Gastroesophageal sphincter (tissue), 4 donors: ENCODE results near the gene DSC3. TPM values are rescaled to one million over a fixed set of nuclear protein-coding genes. Genes with fewer than 3 reads are reported as not detected.

Source experiments
- ATAC-seq: fragments of 150-250 bp; one replicate; pipeline ENCODE4 v1.9.1; 2016; ENCODE audit warnings: mild to moderate bottlenecking, moderate library complexity
- H3K27ac ChIP-seq, 4 donors: fragments of 200-600 bp; sonication (generic) in 3 of 4; 1 replicate in 3 of 4; 2 replicates in 1 of 4; pipeline ENCODE4 v1.5.1; 2016 to 2019
- H3K27me3 ChIP-seq: fragments of 200-600 bp; sonication (generic); one replicate; pipeline ENCODE4 v1.5.1; 2019
- H3K36me3 ChIP-seq, 2 donors: fragments of 200-600 bp; sonication (generic); one replicate each; pipeline ENCODE4 v1.5.1; 2019; ENCODE audit warnings: control low read depth in 1 of 2
- H3K4me1 ChIP-seq, 3 donors: fragments of 200-600 bp; sonication (generic); 1 replicate in 2 of 3; 2 replicates in 1 of 3; pipeline ENCODE4 v1.5.1; 2016 to 2019; ENCODE audit warnings: control low read depth in 2 of 3
- H3K4me3 ChIP-seq, 2 donors: fragments of 200-600 bp; sonication (generic); one replicate each; pipeline ENCODE4 v1.5.1; 2019; ENCODE audit warnings: mild to moderate bottlenecking in 1 of 2, moderate library complexity in 1 of 2
- H3K9me3 ChIP-seq, 3 donors: fragments of 200-600 bp; sonication (generic); one replicate each; pipeline ENCODE4 v1.5.1; 2017 to 2019; ENCODE audit warnings: control low read depth in 2 of 3
- CTCF ChIP-seq, 4 experiments: fragments of 200-600 bp in 2 of 4; fragments of 450-650 bp in 2 of 4; sonication (generic) in 1 of 4; IDR thresholded peaks; one replicate each; pipeline ENCODE4 v1.5.1; 2017 to 2019; ENCODE audit warnings: antibody characterized with exemption in 4 of 4, mild to moderate bottlenecking in 2 of 4, moderate library complexity in 2 of 4
- EP300 ChIP-seq: sonication (generic); formaldehyde crosslinking; IDR thresholded peaks from one replicate; pipeline ENCODE4 v1.6.1; 2017; ENCODE audit warnings: antibody characterized with exemption, mild to moderate bottlenecking
- POLR2A ChIP-seq, 2 donors: fragments of 450-650 bp; IDR thresholded peaks; one replicate each; pipeline ENCODE4 v1.6.1; 2017; ENCODE audit warnings: antibody characterized with exemption in 2 of 2, mild to moderate bottlenecking in 2 of 2, moderate library complexity in 1 of 2
- POLR2AphosphoS5 ChIP-seq: sonication (generic); formaldehyde crosslinking; IDR thresholded peaks from one replicate; pipeline ENCODE4 v1.6.1; 2017; ENCODE audit warnings: antibody characterized with exemption
- WGBS, 2 donors: methylation state at CpG; one replicate each; pipeline ENCODE4 v1.1.5; 2018; ENCODE audit warnings: low coverage in 1 of 2; 5-methylcytosine and 5-hydroxymethylcytosine counted together
- total RNA-seq, 4 donors: library from RNA; depleted of rRNA; stranded (reverse); fragments of >200 nt; gene quantifications; one replicate each; pipeline ENCODE4 v1.1.0, GENCODE V29; 2016

Gene DSC3
- total RNA-seq, 4 donors from 2014 or later, result 0.27 to 17.1 (median 0.51) TPM

- ATAC-seq, result no peak
- TF ChIP-seq POLR2AphosphoS5, result no peak
- TF ChIP-seq EP300, result no peak
- TF ChIP-seq CTCF (IDR thresholded peaks at IDR 0.05), result no peak
- no peak for TF ChIP-seq POLR2A (IDR thresholded peaks at IDR 0.05)
- Histone ChIP-seq H3K27ac (no peak overlapping the region), H3K4me1 (peaks cover 0 to 4% (median 0%) of the 10 kb centered on the region in 3 donors), H3K4me3 (no peak overlapping the region), H3K9me3 (no peaks in the 10 kb centered on the region), H3K27me3 (peaks cover 5% of the 10 kb centered on the region), H3K36me3 (no peaks in the 10 kb centered on the region)
- WGBS, 2 donors, result 34 to 40% methylated on average over 6 to 7 of the region's 7 CpGs
These were observed 72.2 kb downstream of the DSC3 start for GRCh38 chr18:30970196-30970816.

DNA sequence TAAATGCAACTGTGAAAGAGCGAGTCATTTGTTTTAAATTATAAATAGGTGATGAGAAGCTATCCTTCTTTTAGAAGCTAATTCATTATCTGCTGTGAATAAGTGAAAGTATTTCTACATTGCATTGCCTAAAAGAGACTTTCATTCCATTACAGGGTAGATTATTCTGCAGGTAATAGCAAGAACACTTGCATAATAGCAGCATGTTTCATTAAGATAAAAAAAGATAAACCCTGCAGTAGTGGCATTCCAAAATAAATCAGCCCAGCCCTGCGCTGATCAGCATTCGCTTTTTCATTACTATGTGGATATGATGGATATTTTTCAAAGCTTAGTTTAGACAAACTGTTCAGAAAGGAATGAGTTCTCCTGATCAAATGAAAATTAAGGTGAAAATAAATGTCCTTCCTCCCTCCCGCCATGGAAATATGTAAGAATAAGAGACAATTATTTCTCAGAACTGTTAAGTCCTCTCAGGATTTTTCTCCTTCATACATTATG lies 72.8 kb downstream of the DSC3 start:
- Histone ChIP-seq H3K9me3 (no peaks in the 10 kb centered on the region), H3K27ac (no peak overlapping the region), H3K4me3 (no peak overlapping the region), H3K27me3 (peaks cover 5% of the 10 kb centered on the region), H3K36me3 (no peaks in the 10 kb centered on the region), H3K4me1 (peaks cover 0 to 4% (median 0%) of the 10 kb centered on the region in 3 donors)
- ATAC-seq, result no peak
- WGBS, 2 donors, result 29 to 50% methylated on average over 4 of the region's 4 CpGs
- TF ChIP-seq EP300, result no peak
- TF ChIP-seq CTCF (IDR thresholded peaks at IDR 0.05), result no peak
- no peak for TF ChIP-seq POLR2AphosphoS5
- no peak for TF ChIP-seq POLR2A (IDR thresholded peaks at IDR 0.05)

GRCh38 chr18:30967701-30968100 lies 74.8 kb downstream of the DSC3 start:
- no peak for ATAC-seq
- TF ChIP-seq POLR2AphosphoS5 (no peak), CTCF (IDR thresholded peaks at IDR 0.05) (no peak), EP300 (no peak), POLR2A (IDR thresholded peaks at IDR 0.05) (no peak)
- H3K27me3 ChIP-seq, result peaks cover 5% of the 10 kb centered on the region
- WGBS, 2 donors, result 62 to 78% methylated on average over 2 to 4 of the region's 4 CpGs
- no peak overlapping the region for H3K27ac ChIP-seq
- H3K36me3 ChIP-seq, result no peaks in the 10 kb centered on the region
- H3K9me3 ChIP-seq, result no peaks in the 10 kb centered on the region
- no peak overlapping the region for H3K4me3 ChIP-seq
- peaks cover 0 to 4% (median 0%) of the 10 kb centered on the region in 3 donors for H3K4me1 ChIP-seq

GRCh38 chr18:30965237-30965636 lies 77.3 kb downstream of the DSC3 start:
- Histone ChIP-seq H3K4me1 (peaks cover 0 to 4% (median 0%) of the 10 kb centered on the region in 3 donors), H3K27me3 (no peaks in the 10 kb centered on the region), H3K36me3 (no peaks in the 10 kb centered on the region), H3K4me3 (no peak overlapping the region), H3K27ac (no peak overlapping the region), H3K9me3 (no peaks in the 10 kb centered on the region)
- TF ChIP-seq POLR2A (IDR thresholded peaks at IDR 0.05), result no peak
- no peak for TF ChIP-seq CTCF (IDR thresholded peaks at IDR 0.05)
- TF ChIP-seq POLR2AphosphoS5, result no peak
- TF ChIP-seq EP300, result no peak
- 83 to 92% methylated on average over 2 to 4 of the region's 4 CpGs for WGBS, 2 donors
- ATAC-seq, result no peak

DNA sequence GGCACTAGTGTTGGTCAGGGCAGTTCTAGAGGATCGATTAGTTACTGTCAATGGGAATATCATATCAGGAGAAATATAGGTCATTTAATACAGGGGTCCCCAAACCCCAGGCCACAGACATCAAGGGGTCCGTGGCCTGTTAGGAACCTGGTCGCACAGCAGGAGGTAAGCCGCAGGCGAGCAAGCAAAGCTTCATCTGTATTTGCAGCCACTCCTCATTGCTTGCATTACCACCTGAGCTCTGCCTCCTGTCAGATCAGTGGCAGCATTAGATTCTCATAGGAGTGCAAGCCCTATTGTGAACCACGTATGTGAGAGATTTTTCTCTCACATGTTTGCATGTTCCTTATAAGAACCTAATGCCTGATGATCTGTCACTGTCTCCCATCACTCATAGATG lies 81.9 kb downstream of the DSC3 start:
- Histone ChIP-seq H3K4me1 (no peaks in the 10 kb centered on the region), H3K27ac (no peak overlapping the region), H3K36me3 (no peaks in the 10 kb centered on the region), H3K9me3 (no peaks in the 10 kb centered on the region), H3K27me3 (no peaks in the 10 kb centered on the region), H3K4me3 (no peak overlapping the region)
- TF ChIP-seq CTCF (IDR thresholded peaks at IDR 0.05) (no peak), POLR2A (IDR thresholded peaks at IDR 0.05) (no peak), EP300 (no peak), POLR2AphosphoS5 (no peak)
- WGBS, 2 donors, result 95 to 100% methylated on average over 1 to 3 of the region's 6 CpGs
- ATAC-seq, result no peak
